ENCODE results near the gene DMBX1. TPM values are rescaled to one million over a fixed set of nuclear protein-coding genes. Genes with fewer than 3 reads are reported as not detected.

The DMBX1 gene
- total and polyA plus RNA-seq, 8 donors, result not detected

DNA sequence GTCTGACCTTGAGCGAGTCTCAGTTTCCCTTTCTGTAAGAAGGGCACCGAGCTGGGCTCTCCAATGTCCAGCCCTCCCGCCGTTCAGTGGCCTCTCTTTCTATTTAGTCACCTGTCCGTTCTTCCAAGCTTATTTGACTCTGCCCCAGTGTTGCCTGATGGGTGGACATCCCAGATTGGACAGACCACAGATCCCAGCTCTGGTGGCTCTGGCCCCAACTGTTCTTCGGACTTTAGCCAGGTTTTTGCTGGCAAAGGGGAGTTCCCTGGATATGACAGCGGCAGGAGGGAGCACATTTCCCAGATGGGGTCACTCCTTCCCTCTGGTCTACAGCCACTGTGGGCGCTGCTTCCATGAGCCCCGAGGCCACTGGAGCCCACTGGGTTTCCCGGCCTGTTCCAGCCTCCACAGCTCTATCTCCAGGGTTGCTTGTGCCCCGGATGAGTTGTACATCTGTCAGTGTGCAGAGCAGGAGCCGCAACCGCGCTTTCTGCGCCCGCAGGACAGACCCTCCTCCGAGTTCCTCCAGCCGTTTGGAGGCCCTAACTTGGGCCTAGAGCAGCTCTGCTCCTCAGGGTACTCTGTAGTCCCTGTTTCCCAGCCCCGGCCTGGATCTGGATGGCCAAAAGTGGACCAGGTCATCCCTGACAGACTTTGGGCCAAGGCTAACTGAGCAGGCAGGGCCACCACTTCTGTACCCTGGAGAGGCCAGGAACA is 3.8 kb downstream of the DMBX1 start:
- TF ChIP-seq, protein P1, sequence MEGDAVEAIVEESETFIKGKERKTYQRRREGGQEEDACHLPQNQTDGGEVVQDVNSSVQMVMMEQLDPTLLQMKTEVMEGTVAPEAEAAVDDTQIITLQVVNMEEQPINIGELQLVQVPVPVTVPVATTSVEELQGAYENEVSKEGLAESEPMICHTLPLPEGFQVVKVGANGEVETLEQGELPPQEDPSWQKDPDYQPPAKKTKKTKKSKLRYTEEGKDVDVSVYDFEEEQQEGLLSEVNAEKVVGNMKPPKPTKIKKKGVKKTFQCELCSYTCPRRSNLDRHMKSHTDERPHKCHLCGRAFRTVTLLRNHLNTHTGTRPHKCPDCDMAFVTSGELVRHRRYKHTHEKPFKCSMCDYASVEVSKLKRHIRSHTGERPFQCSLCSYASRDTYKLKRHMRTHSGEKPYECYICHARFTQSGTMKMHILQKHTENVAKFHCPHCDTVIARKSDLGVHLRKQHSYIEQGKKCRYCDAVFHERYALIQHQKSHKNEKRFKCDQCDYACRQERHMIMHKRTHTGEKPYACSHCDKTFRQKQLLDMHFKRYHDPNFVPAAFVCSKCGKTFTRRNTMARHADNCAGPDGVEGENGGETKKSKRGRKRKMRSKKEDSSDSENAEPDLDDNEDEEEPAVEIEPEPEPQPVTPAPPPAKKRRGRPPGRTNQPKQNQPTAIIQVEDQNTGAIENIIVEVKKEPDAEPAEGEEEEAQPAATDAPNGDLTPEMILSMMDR (IDR thresholded peaks at IDR 0.05), result no peak
- TF ChIP-seq EP300 (IDR thresholded peaks at IDR 0.05) (no peak), POLR2AphosphoS5 (IDR thresholded peaks at IDR 0.05) (no peak), POLR2A (IDR thresholded peaks at IDR 0.05) (no peak)
- 39 to 50% (median 46%) methylated on average over 18 to 19 of the region's 19 CpGs for WGBS, 5 donors
- Histone ChIP-seq H3K4me3 (no peak overlapping the region), H3K27me3 (peaks cover 37 to 86% (median 68%) of the 10 kb centered on the region in 3 donors), H3K4me1 (peaks cover 14 to 29% (median 27%) of the 10 kb centered on the region in 4 donors), H3K36me3 (no peaks in the 10 kb centered on the region), H3K27ac (no peak overlapping the region), H3K9me3 (no peaks in the 10 kb centered on the region)
- DNase-seq, result no peak
- intact Hi-C loops (cut with DNase I; ENCODE audit: low total_unique reads), result no loop called here

DNA sequence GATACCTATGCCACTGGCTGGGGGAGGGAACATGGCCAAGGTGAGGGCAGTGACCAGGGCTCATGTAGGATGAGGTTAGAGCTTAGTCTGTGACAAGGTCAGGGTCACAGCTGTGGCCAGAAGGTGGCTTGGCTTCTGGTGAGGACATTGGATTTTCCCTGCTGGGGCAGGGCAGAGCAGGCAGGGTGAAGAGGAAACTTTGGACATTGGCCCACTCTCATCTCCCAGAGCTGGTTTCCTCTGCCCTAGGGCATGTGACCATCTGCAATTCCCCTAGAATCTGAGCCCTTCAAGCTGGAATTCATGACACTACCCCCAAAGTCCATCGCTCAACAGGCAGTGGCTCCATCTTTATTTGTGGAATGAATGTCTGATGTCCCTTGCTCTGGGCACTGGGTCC is 5.3 kb downstream of the DMBX1 start:
- WGBS, 5 donors, result 71 to 83% (median 80%) methylated on average over 1 of the region's 1 CpG
- no peak for DNase-seq
- H3K36me3 ChIP-seq, result no peaks in the 10 kb centered on the region
- H3K27ac ChIP-seq, result no peak overlapping the region
- intact Hi-C loops (cut with DNase I; ENCODE audit: low total_unique reads), result no loop called here
- no peaks in the 10 kb centered on the region for H3K9me3 ChIP-seq
- H3K4me3 ChIP-seq, result no peak overlapping the region
- peaks cover 9 to 17% (median 15%) of the 10 kb centered on the region in 4 donors for H3K4me1 ChIP-seq
- TF ChIP-seq POLR2A (IDR thresholded peaks at IDR 0.05), result no peak
- TF ChIP-seq POLR2AphosphoS5 (IDR thresholded peaks at IDR 0.05), result no peak
- no peak for TF ChIP-seq EP300 (IDR thresholded peaks at IDR 0.05)
- TF ChIP-seq, protein P1 (IDR thresholded peaks at IDR 0.05), result no peak
- H3K27me3 ChIP-seq, result peaks cover 26 to 72% (median 54%) of the 10 kb centered on the region in 3 donors

DNA sequence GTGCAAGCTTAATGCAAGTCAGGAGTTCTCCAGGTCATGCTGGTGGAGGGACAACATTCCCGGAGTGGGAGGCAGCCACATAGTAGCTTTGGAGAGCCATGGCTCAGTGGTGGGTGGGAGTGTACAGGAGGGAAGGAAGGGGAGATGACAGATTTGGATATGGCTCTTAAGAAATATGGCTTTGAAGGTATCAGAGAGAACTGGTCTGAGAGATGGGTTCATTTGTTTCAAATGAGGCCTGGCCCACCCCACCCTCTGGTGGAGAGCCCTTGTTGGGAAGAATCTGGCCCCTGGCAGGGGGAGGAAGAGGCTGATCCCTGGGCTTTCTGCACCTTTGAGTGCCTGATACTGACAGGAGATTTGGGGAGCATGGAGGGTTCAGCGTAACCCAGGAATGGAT is 6.1 kb downstream of the DMBX1 start:
- WGBS, 5 donors, result 86 to 95% (median 89%) methylated on average over 2 of the region's 2 CpGs
- peaks cover under 1 to 8% (median 6%) of the 10 kb centered on the region in 4 donors for H3K4me1 ChIP-seq
- H3K9me3 ChIP-seq, result no peaks in the 10 kb centered on the region
- no peak for TF ChIP-seq POLR2A (IDR thresholded peaks at IDR 0.05)
- TF ChIP-seq POLR2AphosphoS5 (IDR thresholded peaks at IDR 0.05), result no peak
- TF ChIP-seq EP300 (IDR thresholded peaks at IDR 0.05), result no peak
- TF ChIP-seq, protein P1 (IDR thresholded peaks at IDR 0.05), result no peak
- peaks cover 18 to 63% (median 45%) of the 10 kb centered on the region in 3 donors for H3K27me3 ChIP-seq
- no peak overlapping the region for H3K4me3 ChIP-seq
- H3K36me3 ChIP-seq, result no peaks in the 10 kb centered on the region
- DNase-seq, result no peak
- intact Hi-C loops (cut with DNase I; ENCODE audit: low total_unique reads), result no loop called here
- no peak overlapping the region for H3K27ac ChIP-seq

- DNase-seq, result no peak
- H3K27me3 ChIP-seq, result peaks cover 11 to 56% (median 38%) of the 10 kb centered on the region in 3 donors
- H3K36me3 ChIP-seq, result no peaks in the 10 kb centered on the region
- no peak overlapping the region for H3K4me3 ChIP-seq
- intact Hi-C loops (cut with DNase I; ENCODE audit: low total_unique reads), result no loop called here
- 68 to 75% (median 69%) methylated on average over 6 of the region's 6 CpGs for WGBS, 5 donors
- no peak overlapping the region for H3K27ac ChIP-seq
- no peaks in the 10 kb centered on the region for H3K9me3 ChIP-seq
- peaks cover 0 to under 1% (median 0%) of the 10 kb centered on the region in 4 donors for H3K4me1 ChIP-seq
- no peak for TF ChIP-seq POLR2A (IDR thresholded peaks at IDR 0.05)
- no peak for TF ChIP-seq EP300 (IDR thresholded peaks at IDR 0.05)
- no peak for TF ChIP-seq POLR2AphosphoS5 (IDR thresholded peaks at IDR 0.05)
- TF ChIP-seq, protein P1 (IDR thresholded peaks at IDR 0.05), result no peak
Measured at GRCh38 chr1:46496505-46496904, 6.9 kb downstream of the DMBX1 start.

All from stomach (tissue), 9 donors.